Sigmoid colon (tissue), 4 donors: ENCODE data around the gene CDHR3.

Experiments
- EP300 ChIP-seq, 4 donors: sonication (generic); formaldehyde crosslinking; IDR thresholded peaks; one replicate each; pipeline ENCODE4 v1.6.1; 2017; ENCODE audit warnings: antibody characterized with exemption in 4 of 4
- POLR2A ChIP-seq, 2 donors: fragments of 450-650 bp; IDR thresholded peaks; one replicate each; pipeline ENCODE4 v1.6.1; 2016; ENCODE audit warnings: antibody characterized with exemption in 2 of 2, mild to moderate bottlenecking in 2 of 2, moderate library complexity in 2 of 2
- POLR2AphosphoS5 ChIP-seq, 4 donors: sonication (generic); formaldehyde crosslinking; IDR thresholded peaks; one replicate each; pipeline ENCODE4 v1.6.1; 2017; ENCODE audit warnings: antibody characterized with exemption in 4 of 4
- TF ChIP-seq, protein P1 (sequence below), 4 experiments: fragments of 450-650 bp in 3 of 4; fragments of 200-600 bp in 1 of 4; IDR thresholded peaks; one replicate each; pipeline ENCODE4 v1.5.1; 2016 to 2019; ENCODE audit warnings: antibody characterized with exemption in 4 of 4, mild to moderate bottlenecking in 3 of 4, moderate library complexity in 2 of 4

GRCh38 chr7:106047184-106047583 lies 84.1 kb downstream of the CDHR3 start:
- TF ChIP-seq, protein P1, sequence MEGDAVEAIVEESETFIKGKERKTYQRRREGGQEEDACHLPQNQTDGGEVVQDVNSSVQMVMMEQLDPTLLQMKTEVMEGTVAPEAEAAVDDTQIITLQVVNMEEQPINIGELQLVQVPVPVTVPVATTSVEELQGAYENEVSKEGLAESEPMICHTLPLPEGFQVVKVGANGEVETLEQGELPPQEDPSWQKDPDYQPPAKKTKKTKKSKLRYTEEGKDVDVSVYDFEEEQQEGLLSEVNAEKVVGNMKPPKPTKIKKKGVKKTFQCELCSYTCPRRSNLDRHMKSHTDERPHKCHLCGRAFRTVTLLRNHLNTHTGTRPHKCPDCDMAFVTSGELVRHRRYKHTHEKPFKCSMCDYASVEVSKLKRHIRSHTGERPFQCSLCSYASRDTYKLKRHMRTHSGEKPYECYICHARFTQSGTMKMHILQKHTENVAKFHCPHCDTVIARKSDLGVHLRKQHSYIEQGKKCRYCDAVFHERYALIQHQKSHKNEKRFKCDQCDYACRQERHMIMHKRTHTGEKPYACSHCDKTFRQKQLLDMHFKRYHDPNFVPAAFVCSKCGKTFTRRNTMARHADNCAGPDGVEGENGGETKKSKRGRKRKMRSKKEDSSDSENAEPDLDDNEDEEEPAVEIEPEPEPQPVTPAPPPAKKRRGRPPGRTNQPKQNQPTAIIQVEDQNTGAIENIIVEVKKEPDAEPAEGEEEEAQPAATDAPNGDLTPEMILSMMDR (IDR thresholded peaks at IDR 0.05): no peak
- no peak for TF ChIP-seq POLR2AphosphoS5 (IDR thresholded peaks at IDR 0.05)
- TF ChIP-seq POLR2A (IDR thresholded peaks at IDR 0.05): no peak
- no peak for TF ChIP-seq EP300 (IDR thresholded peaks at IDR 0.05)
